GM13977 (cell line): Measurements from ENCODE around the gene ZNF112.
"Not testable (repeated sequence)": the region's sequence is repeated elsewhere in the genome, so short reads cannot be mapped to it uniquely, and the experiment has no call there.

Experiments
- DNase-seq: peaks from one replicate; pipeline ENCODE4 v3.0.0; 2012; ENCODE audit warnings: low spot score
- in situ Hi-C: fragments of 300-500 bp; cut with MboI; formaldehyde crosslinking; loops from one replicate; pipeline ENCODE4 v1.12.0; 2022; ENCODE audit warnings: low sequenced_read_pairs, low pct_unique_long_range_greater_than_20kb, mixed read lengths, inconsistent platforms; ENCODE audit not compliant: unreplicated experiment
- TF ChIP-seq, protein P1 (sequence below): IDR thresholded peaks from 2 replicates; pipeline ENCODE4 v1.5.1; 2012; ENCODE audit warnings: mild to moderate bottlenecking, control low read depth; ENCODE audit not compliant: insufficient read depth; ENCODE audit errors: extremely low read depth, missing control alignments

Gene ZNF112

GRCh38 chr19:44356383-44357111 is at the start of gene ZNF112:
Gene ZNF112, minus strand, starts transcription at chr19:44356680. Its CDS starts 16,141 bp downstream, at chr19:44340539.
- in situ Hi-C loops, result no loop called here
- TF ChIP-seq, protein P1, sequence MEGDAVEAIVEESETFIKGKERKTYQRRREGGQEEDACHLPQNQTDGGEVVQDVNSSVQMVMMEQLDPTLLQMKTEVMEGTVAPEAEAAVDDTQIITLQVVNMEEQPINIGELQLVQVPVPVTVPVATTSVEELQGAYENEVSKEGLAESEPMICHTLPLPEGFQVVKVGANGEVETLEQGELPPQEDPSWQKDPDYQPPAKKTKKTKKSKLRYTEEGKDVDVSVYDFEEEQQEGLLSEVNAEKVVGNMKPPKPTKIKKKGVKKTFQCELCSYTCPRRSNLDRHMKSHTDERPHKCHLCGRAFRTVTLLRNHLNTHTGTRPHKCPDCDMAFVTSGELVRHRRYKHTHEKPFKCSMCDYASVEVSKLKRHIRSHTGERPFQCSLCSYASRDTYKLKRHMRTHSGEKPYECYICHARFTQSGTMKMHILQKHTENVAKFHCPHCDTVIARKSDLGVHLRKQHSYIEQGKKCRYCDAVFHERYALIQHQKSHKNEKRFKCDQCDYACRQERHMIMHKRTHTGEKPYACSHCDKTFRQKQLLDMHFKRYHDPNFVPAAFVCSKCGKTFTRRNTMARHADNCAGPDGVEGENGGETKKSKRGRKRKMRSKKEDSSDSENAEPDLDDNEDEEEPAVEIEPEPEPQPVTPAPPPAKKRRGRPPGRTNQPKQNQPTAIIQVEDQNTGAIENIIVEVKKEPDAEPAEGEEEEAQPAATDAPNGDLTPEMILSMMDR, result no peak
- DNase-seq, result no peak

GRCh38 chr19:44401139-44402115 is 44.9 kb upstream of the ZNF112 start, which contains the start of gene ZNF285:
Gene ZNF285, minus strand, starts transcription at chr19:44401608. Its CDS starts 4,395 bp downstream, at chr19:44397213.
- TF ChIP-seq, protein P1, result no peak
- DNase-seq, result peak; percentile 75
- in situ Hi-C loops, result no loop called here

GRCh38 chr19:44389268-44389667 is 32.8 kb upstream of the ZNF112 start:
- in situ Hi-C loops, DNase-seq: not testable (repeated sequence)

- TF ChIP-seq, protein P1, result no peak
These were observed 18.3 kb upstream of the ZNF112 start for GRCh38 chr19:44374789-44375188.

DNA sequence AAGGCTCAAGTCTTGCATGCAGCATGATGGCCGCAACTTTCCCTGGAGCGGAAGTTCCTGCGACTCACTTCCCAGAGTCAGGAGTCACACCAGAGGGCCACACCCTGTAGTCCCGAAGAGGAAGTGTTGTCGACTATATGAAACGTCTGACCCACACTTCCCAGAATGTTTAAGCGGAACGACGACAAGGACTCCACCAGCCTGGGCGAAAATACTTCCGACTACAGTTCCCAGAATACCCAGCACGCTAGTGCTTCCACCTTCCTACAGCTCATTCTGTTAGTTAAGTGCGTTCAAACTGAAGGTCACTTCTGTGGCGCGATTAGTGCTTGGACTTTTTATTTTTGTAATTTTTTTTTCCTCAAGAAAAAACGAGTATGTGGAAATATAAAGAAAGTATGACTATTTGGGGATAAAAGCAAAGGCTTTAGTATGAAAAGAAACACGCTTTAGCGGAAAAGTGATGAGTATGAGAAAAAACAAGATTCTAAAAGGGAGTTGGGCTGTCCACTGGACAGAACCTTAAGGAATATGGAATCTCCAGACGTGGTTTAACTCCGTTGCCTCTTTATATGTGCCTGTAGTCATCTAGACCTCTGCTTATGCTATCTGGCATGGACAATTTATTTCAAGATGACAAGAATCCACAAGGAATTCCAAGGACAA is 15.5 kb upstream of the ZNF112 start:
- in situ Hi-C loops, result no loop called here
- TF ChIP-seq, protein P1, result no peak
- DNase-seq, result no peak

More at GRCh38 chr19:44374789-44375188, 18.3 kb upstream of the ZNF112 start:
- DNase-seq, result no peak
- in situ Hi-C loops, result no loop called here

- DNase-seq, result no peak
- TF ChIP-seq, protein P1, result no peak
- in situ Hi-C loops, result no loop called here
These were observed 10.5 kb upstream of the ZNF112 start for GRCh38 chr19:44367024-44367423.
